A204.1 (cell line): ENCODE data around the gene SERPINA3.
"Not testable (repeated sequence)": the region's sequence is repeated elsewhere in the genome, so short reads cannot be mapped to it uniquely, and the experiment has no call there.

Source experiments
- FAIRE-seq: peaks from 2 replicates; lab custom pipeline; 2012; peaks lifted over from hg19 to GRCh38; lab: Jason Lieb, UNC

Gene SERPINA3

DNA sequence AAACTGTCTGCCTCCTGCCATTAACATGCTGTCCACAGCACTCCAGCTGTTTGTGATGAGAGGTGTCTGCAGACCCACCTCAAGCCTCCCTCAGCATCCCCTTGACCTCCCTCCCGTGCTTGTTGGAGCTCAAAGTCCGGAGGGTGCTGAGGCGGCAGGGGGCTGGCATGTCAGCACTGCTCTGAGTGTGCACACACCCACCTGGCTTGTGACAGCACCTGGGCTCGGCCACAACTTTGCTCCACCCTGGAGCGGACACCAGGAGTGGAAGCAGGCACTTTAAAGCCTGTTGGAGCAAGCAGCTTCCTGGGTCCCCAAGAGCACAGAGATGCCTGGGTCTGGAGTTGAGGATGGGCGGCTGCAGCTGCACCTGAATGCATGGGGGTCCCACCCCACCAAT is 20.9 kb downstream of the SERPINA3 start:
- FAIRE-seq: no peak

- FAIRE-seq: no peak
These were observed 23.0 kb downstream of the SERPINA3 start for GRCh38 chr14:94635154-94635553.

DNA sequence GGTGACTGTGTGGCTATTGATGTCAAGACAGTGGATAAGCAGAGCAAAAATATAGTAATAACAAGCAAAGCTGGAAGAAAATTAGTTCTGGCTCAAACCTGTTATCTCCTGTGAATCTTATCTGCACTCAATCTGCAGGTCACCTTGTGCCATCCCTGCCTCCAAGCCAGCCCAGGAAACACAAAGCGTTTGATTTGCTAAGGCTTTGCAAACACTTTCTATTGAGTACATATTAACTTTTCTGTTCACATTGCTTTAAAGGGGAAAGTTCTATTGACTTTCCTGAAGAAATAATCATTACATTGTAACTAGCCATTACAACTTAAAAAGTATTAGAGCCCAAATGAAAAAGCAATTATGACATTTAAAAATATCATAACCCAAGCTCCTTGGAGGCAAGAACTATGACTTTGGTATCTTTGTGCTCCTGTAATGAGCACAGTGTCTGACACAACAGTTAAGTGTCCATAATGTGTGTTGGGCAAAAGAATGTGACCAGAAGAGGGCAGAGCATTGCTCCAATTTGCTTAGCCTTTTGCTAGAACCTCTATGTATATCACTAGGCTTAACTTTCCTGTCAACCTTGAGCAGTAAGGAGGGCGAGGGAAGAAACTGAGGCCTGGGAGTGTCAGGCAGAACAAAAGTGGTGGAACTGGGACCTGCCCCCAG is 24.7 kb downstream of the SERPINA3 start:
- no peak for FAIRE-seq

GRCh38 chr14:94637814-94638213 is 25.6 kb downstream of the SERPINA3 start:
- not testable (repeated sequence) for FAIRE-seq

DNA sequence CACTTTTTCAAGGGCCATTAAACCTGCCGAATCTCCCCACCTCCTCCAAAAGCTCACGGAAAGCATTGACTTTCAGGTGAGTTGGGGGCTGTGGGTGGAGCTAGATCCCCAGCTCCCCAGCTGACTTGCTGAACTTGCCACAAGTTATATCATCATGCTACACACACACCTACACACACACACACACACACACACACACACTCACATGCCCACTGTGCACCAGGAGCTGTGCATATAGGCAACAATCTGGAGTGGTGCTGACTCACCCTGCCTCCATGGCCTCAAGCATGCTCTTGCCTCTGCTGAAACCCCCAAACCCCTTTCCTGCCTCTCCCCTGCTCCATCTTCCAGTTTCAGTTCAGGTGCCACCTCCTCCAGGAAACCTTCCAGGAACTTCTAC is 26.1 kb downstream of the SERPINA3 start:
- no peak for FAIRE-seq

- no peak for FAIRE-seq
These were observed 27.0 kb downstream of the SERPINA3 start for GRCh38 chr14:94638961-94639817.

GRCh38 chr14:94640721-94641631 is 28.8 kb downstream of the SERPINA3 start:
- FAIRE-seq: no peak

DNA sequence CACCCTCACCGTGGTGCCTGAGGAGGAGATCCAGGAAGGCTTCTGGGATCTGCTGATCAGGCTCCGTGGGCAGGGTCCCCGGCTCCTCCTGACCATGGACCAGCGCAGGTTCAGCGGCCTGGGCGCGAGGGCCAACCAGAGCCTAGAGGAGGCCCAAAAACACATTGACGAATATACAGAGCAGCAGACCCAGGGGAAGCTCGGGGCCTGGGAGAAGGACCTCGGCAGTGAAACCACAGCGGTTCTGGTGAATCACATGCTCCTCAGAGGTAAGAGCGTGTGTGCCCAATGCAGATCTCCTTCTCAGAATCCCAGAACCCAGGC is 29.4 kb downstream of the SERPINA3 start:
- no peak for FAIRE-seq

DNA sequence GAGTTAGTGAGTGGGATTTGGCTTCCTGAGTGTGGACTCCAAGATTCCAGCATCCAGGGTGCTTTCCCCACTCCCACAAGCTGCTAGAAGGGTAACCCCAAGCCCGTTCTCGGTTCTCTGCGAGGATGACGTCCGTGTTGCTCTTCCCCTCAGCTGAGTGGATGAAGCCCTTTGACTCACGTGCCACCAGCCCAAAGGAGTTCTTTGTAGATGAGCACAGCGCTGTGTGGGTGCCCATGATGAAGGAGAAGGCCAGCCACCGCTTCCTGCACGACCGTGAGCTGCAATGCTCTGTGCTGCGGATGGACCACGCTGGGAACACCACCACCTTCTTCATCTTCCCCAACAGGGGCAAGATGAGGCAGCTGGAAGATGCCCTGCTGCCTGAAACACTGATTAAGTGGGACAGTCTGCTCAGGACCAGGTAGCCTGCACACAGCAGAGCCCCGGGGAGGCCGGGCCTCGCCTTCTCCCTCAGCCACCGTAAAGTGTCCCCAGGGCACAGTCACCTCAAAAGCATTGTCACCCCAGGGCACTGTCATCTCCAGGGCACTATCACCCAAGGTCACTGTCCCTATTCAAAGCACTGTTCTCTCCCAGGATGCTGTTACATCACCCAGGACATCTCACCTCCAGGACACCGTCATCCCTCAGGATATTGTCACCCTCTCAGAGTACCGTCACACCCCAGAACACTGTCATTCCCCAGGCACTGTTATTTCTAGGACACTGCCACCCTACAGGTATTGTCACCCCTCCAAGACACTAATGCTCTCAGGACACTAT is 31.3 kb downstream of the SERPINA3 start:
- FAIRE-seq: no peak

- no peak for FAIRE-seq
These were observed 31.9 kb downstream of the SERPINA3 start for GRCh38 chr14:94644102-94644535.

- FAIRE-seq: no peak
These were observed 33.9 kb downstream of the SERPINA3 start for GRCh38 chr14:94646066-94646465.

DNA sequence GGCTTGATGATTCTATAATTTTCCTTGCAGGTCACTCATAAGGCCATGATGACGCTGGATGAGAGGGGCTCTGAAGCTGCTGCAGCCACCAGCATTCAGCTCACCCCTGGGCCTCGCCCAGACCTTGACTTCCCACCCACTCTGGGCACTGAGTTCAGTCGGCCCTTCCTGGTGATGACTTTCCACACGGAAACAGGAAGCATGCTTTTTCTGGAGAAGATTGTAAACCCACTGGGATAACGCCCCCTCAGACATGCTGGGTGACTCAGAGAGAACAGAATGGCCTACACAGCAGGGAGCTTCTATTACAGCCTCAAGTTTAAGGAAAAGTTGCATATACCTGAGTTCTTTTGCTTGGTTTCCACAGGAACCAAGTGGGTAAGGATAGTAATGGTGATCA is 34.3 kb downstream of the SERPINA3 start:
- FAIRE-seq: no peak

- FAIRE-seq: no peak
These were observed 36.6 kb downstream of the SERPINA3 start for GRCh38 chr14:94648801-94649200.

DNA sequence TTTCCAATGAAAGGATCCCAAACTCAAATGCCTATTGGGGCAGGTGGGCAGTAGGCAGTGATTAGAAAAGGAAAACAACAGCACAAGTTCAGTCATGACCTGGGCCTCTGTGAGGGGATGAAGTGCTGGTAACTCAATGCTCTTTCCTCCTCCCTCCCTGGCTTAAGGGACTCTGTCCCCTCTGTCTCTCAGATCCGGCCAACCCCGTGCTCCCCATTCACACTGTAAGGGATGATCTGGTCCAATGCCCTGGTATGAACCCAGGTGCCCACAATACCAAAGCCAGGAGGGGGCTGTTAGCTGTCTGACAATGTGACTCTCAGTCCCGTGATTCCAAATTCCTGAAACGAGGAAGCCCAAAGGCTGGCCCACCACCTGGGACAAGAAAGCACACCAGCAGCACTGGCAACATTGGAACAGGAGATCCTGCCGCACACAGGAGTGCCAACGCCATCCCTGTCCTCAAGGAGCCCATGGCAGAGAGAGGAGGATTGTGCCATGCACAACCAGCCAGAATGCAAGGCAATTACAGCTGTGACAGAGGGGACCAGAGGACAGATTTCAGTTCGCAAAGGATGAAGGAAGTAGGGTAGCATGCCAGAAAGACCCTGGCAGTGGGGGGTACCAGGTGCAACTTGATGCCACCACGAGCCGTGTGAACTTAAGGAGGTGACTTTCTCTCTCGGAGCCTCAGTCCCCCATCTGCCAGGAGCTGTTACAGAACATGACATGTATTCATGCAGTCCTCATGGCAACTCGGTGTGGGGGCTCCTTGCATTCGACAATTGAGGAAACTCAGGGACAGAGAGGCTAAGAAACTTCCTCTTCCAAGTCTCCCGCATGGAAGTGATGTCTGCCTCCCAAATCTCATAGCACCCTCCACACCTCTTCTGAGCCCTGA is 37.6 kb downstream of the SERPINA3 start:
- FAIRE-seq: no peak

- FAIRE-seq: no peak
These were observed 38.2 kb downstream of the SERPINA3 start for GRCh38 chr14:94650444-94650775.

DNA sequence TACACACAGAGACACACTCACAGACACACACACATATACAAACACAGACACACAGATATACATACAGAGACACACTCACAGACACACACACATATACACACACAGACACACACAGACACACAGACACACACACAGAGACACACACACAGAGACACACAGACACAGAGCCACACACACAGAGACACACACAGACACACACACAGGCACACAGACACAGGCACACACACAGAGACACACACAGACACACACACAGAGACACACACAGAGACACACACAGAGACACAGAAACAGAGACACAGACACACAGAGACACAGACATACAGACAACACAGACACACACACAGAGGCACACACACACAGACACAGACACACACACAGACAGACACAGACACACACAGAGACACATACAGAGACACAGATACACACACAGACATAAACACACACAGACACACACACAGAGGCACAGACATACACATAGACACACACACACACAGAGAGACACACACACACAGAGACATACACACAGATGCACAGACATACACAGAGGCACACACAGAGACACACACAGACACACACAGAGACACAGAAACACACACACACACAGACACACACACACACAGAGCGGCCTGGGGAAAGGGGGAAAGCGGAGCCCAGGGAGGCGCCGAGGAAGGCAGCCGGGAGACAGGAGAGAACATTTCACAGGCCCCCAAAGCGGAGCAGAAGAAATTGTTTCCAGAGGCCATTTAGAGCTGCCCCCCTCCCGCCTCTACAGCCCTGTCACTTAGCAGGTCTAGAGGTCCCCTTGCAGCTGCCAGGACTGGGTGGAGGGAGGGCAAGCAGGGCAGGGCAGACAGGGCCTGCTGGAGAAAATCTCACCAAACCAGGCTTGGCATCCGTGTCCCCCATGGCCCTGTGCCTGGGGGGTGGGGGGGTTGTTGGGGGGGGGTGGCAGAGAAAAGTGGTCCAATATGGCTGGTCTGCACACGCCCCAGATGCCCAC is 38.9 kb downstream of the SERPINA3 start:
- no peak for FAIRE-seq

- no peak for FAIRE-seq
These were observed 41.1 kb downstream of the SERPINA3 start for GRCh38 chr14:94653321-94653720.

DNA sequence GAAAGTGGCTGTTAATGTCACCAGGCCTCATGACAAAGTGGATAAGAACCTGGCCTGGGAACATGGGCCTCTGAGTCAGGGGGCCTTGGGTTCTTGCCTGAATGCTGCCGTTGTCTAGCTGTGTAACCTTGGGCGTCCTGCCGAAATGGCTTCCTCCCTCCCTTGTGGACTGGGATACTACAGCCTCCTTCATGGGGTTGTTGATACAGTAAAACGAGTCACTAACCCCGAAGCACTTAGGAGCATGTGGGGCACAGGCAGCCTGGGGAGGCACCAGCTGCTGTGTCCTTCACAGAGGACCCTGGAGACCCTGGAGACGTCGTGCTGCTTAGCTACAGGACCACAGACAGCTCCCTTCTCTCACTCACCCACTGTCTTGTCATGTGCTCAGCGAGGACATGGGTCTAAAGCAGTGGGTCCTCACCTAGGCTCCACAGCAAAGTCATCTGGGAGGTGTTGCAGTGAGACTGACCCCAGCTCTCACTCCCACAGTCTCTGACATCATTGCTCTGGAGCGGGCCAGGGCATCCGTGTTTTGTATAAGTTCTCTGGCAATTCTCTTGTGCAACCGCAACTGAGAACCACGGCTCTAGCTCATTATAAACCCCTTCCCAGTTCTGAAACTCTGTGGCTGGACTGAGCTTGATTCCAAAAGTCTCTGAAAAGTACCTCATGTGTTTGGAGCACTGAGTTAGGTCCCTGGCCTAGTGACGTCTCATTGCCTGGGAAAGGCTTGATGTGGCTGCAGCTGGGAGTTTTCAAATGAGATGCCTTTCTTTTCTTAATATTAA is 42.1 kb downstream of the SERPINA3 start:
- no peak for FAIRE-seq

GRCh38 chr14:94655169-94655710 is 43.0 kb downstream of the SERPINA3 start:
- FAIRE-seq: no peak
